Measurements from ENCODE around the gene LRRC41. TPM values are rescaled to one million over a fixed set of nuclear protein-coding genes. Genes with fewer than 3 reads are reported as not detected.

The LRRC41 gene
- total RNA-seq, 1 donor from 2014 or later, result 99.0 TPM

- DNase-seq (ENCODE audit: low read depth, low spot score), result no peak
- no peak for TF ChIP-seq CTCF (conservative IDR thresholded peaks at IDR 0.05)
- H3K27me3 Mint-ChIP-seq (ENCODE audit: low read depth), result no peaks in the 10 kb centered on the region
- no peaks in the 10 kb centered on the region for H3K9me3 Mint-ChIP-seq
- no peak overlapping the region for H3K4me3 Mint-ChIP-seq
- H3K27ac Mint-ChIP-seq (ENCODE audit: unreplicated experiment), result no peak overlapping the region
- H3K36me3 Mint-ChIP-seq (ENCODE audit: low read depth), result peaks cover 26% of the 10 kb centered on the region
- no peaks in the 10 kb centered on the region for H3K4me1 Mint-ChIP-seq
Observed at GRCh38 chr1:46268578-46268977, 34.8 kb downstream of the LRRC41 start.

DNA sequence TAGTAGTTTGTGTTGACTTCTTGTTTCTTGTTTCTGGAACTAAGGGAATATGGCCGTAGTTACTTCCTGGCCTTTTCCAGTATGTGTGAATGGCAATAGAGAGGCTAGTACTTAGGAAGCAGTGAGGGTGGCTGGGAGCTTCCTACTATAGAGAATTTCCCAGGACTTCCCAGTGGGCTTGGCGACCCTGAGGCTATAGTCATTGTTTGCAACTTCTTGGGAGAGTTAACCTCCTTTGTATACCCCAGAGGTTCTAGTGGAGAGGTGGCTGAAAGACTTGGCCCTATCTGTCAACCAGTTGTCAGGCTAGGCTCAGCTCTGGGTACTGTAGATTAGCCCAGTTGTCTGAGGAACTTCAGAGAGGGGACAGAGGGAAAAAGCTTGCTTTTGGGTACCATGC, 40.3 kb downstream of the LRRC41 start:
- DNase-seq (ENCODE audit: low read depth, low spot score), result no peak
- no peak overlapping the region for H3K4me3 Mint-ChIP-seq
- TF ChIP-seq CTCF (conservative IDR thresholded peaks at IDR 0.05), result no peak
- H3K9me3 Mint-ChIP-seq, result no peaks in the 10 kb centered on the region
- peaks cover 24% of the 10 kb centered on the region for H3K36me3 Mint-ChIP-seq (ENCODE audit: low read depth)
- no peaks in the 10 kb centered on the region for H3K4me1 Mint-ChIP-seq
- no peak overlapping the region for H3K27ac Mint-ChIP-seq (ENCODE audit: unreplicated experiment)
- H3K27me3 Mint-ChIP-seq (ENCODE audit: low read depth), result no peaks in the 10 kb centered on the region

DNA sequence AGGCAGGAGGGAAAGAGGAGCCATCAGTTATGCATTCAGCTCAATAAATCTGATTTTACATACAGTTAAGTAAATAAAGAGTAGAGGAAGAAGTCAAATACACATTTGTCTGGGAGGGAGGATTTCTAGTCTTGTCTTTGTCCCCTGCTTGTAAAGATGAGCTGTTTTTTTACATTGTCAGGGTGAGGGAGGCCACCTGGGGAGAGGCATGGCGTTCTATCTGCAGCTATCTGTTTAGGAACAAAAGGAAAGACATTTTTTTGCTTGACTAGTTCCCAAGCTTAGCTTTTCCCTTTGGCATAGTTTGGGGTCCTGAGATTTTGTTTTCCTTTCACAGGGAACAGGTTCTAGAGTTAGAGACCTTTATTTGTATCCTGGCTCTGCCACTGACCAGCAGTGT, 40.9 kb downstream of the LRRC41 start:
- Mint-ChIP-seq H3K9me3 (no peaks in the 10 kb centered on the region), H3K27me3 (ENCODE audit: low read depth) (no peaks in the 10 kb centered on the region), H3K36me3 (ENCODE audit: low read depth) (peaks cover 24% of the 10 kb centered on the region), H3K4me1 (no peaks in the 10 kb centered on the region), H3K27ac (ENCODE audit: unreplicated experiment) (no peak overlapping the region), H3K4me3 (no peak overlapping the region)
- TF ChIP-seq CTCF (conservative IDR thresholded peaks at IDR 0.05), result no peak
- no peak for DNase-seq (ENCODE audit: low read depth, low spot score)

- H3K4me3 Mint-ChIP-seq, result no peak overlapping the region
- H3K27ac Mint-ChIP-seq (ENCODE audit: unreplicated experiment), result no peak overlapping the region
- peaks cover 7% of the 10 kb centered on the region for H3K4me1 Mint-ChIP-seq
- H3K36me3 Mint-ChIP-seq (ENCODE audit: low read depth), result peaks cover 17% of the 10 kb centered on the region
- H3K27me3 Mint-ChIP-seq (ENCODE audit: low read depth), result no peaks in the 10 kb centered on the region
- no peak for DNase-seq (ENCODE audit: low read depth, low spot score)
- H3K9me3 Mint-ChIP-seq, result no peaks in the 10 kb centered on the region
- no peak for TF ChIP-seq CTCF (conservative IDR thresholded peaks at IDR 0.05)
Observed at GRCh38 chr1:46256523-46256922, 46.9 kb downstream of the LRRC41 start.

- Mint-ChIP-seq H3K4me1 (peaks cover 9% of the 10 kb centered on the region), H3K27ac (ENCODE audit: unreplicated experiment) (no peak overlapping the region), H3K36me3 (ENCODE audit: low read depth) (peaks cover 10% of the 10 kb centered on the region), H3K9me3 (no peaks in the 10 kb centered on the region), H3K4me3 (no peak overlapping the region), H3K27me3 (ENCODE audit: low read depth) (no peaks in the 10 kb centered on the region)
- TF ChIP-seq CTCF (conservative IDR thresholded peaks at IDR 0.05), result no peak
- DNase-seq (ENCODE audit: low read depth, low spot score), result no peak
Observed at GRCh38 chr1:46254668-46255067, 48.7 kb downstream of the LRRC41 start.

Measured in neural crest cell (in vitro differentiated cells).